GM18951 (cell line): Measurements from ENCODE around the gene APOA4.

ENCODE experiments used
- POLR2A ChIP-seq: IDR thresholded peaks from 4 replicates; pipeline ENCODE4 v1.6.1; 2011; ENCODE audit warnings: mild to moderate bottlenecking; ENCODE audit not compliant: insufficient read length, insufficient read depth; ENCODE audit errors: extremely low read depth
- in situ Hi-C: fragments of 300-500 bp; cut with MboI; formaldehyde crosslinking; loops from one replicate; pipeline ENCODE4 v1.12.0; 2022; ENCODE audit warnings: low sequenced_read_pairs, mixed read lengths, inconsistent platforms; ENCODE audit not compliant: unreplicated experiment

The APOA4 gene

DNA sequence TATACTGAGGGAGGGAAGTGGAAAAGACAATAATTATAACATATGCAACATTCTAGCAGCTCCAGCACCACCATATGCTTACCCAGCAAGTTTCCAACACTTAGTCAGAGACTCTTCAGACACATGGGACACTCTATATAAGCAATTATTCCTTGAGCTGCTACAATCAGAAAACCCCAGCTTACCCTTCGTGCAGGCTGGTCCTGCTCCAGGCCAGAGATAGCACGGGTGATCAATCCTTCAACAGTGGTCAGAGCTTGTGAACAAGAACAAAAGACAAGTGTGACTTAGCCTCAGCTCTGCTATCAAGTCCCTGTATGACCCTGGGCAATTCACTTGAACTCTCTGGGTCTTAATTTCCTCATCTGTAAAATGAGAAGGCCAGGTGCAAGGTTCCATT is 36.8 kb downstream of the APOA4 start:
- TF ChIP-seq POLR2A = no peak
- in situ Hi-C loops = no loop called here

DNA sequence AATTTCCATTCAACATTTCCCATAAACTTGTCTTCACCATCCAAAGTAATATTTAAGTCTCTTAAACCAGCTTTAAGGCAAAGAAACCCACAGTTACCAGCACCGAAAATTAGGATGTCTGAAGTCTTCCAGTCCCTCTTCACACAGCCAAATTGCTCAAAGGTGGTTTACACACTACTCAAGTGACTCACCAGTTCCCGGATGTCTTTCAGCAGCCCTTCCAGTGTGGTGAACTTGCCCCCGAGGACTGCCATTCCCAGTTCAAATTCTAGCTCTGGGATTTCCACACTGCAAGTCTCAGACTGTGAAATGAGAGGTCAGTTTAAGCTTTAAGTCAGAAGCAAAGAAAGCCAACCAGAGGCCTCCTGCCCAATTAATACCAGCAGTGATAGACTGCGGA is 40.4 kb downstream of the APOA4 start:
- no peak for TF ChIP-seq POLR2A
- in situ Hi-C loops = no loop called here

DNA sequence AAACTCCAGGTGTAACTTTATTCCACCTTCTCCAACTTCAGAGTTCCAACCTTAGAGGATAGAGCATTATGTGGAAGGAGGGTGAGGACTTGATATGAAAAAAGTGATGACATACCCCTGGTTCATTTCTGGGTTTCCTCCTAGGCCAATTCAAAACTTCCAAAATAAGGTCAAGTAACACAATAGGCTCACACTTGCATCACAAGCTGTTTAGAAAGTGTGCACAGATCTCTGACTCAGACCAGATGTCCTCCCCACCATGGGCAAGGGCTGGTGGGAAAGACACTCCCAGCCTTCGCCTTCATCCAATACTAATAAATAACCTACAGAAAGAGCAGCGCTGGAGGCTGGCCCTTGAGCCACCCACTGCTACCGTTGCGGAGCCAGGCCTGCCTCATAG is 44.5 kb downstream of the APOA4 start:
- in situ Hi-C loops = no loop called here
- no peak for TF ChIP-seq POLR2A

DNA sequence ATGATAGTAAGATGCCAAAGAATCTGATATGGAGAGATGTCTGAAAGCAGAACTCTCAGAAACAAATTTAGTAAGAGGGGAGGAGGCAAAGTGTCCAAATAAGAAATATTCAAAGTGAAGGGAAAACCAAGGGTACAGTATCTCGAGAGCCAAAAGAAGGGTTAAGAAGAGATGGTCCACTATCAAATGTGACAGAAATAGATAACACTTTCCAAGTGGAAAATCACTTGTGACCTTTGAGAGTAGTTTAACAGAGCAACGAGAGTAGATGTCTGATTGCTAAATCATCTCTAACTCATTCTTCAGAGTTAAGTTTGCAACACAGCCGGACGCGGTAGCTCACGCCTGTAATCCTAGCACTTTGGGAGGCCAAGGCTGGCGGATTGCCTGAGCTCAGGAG is 46.0 kb downstream of the APOA4 start:
- in situ Hi-C loops = no loop called here

DNA sequence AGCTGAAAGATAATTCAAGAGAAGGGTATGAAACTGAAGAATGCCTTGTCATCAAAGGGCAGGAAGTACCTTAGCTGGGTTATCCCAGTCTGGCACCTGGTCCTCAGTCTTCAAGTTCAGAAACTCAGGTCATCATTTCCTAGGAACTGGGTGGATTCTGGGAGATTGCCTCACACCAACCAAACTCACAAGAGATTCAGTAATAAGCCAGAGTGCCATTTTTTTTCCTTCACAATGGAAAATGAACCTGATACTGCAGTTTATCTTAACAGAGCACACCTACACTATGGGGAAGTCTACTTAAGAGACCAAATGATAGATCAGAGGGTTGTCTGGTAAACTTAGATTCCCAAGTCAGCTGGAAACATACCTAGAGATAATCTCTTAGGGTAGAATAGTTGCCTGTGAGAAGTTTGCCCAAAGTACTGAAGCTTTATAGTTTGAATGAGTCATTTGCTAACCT is 46.6 kb downstream of the APOA4 start:
- no peak for TF ChIP-seq POLR2A
- in situ Hi-C loops = no loop called here

More for the DNA sequence above, 46.0 kb downstream of the APOA4 start:
- TF ChIP-seq POLR2A = no peak

DNA sequence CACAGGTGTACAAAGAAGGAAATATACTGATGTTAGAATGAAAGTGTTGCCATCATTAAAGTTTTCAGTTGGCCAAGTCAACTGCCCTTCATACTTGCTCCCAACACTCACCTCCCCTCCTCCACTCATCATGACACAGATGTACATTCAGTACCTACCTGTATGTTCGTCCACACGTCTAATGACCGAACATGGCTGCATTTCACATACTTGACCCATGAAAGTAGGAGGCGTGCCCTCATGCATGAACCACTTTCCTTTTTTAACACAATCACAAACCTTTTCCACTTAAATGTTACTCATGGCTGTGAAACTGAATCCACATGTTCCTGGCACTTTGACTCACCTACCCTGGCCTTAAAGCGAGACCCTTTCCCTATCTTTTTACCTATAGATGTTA is 47.1 kb downstream of the APOA4 start:
- no peak for TF ChIP-seq POLR2A
- in situ Hi-C loops = no loop called here

DNA sequence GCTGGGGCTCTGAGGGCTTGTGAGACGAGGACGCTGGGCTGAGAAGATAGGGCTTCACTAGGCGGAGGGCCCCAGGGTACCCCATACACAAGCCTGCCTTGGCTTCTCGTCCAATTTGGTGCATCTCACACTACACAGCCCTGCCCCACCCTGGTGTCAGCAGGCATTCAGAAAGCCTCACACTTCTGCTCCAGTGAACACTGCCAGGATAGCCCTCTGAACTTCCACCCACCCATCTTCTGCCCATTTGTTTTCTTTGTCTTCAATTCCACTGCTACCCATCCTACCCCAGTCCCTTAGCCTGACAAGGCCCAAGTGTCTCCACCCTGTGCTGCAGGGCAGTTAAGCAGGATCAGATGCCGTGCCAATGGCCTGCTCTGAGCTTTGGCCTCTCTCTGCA is 48.4 kb downstream of the APOA4 start:
- in situ Hi-C loops = no loop called here
- TF ChIP-seq POLR2A = no peak

DNA sequence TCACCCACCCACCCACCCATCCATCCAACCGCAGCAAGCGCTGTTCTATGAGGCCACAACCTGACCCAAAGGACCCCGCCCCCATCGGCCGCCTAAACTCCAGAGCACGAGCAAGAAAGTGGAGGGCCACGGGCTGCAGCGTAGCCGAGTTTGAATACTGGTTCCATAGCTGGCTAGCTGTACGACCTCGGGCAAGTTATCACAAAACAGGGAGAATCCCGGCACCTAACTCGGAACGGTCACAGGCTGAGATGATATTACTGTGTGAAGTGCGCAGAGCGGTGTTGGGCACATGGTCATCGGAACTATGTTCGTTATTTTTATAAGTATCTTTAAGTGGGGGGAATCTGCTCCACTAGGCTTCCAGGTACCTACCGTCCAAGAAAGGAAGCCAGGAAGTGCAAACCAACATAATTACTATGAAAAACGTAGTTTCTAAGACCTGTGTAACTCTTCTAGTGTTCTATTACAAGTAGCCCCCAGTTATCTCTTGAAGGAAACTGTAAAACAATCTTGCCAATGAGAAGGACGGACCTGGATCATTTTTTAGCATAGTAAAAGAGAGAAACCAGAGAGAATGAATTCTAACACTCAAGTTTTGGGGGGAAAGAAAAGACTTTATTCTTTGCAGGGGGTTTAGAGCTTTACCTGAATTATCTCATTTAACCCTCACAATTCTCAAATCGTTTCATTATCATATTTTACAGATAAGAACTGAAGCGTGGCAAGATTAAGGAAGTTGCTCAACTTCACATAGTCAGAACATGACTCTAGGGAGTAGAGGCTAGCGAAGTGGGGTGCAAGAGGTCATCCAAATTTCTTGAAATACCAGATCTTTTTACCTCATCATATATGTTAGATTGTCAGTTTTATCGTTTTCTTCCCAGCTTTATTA is 49.7 kb downstream of the APOA4 start:
- in situ Hi-C loops = no loop called here
- no peak for TF ChIP-seq POLR2A

DNA sequence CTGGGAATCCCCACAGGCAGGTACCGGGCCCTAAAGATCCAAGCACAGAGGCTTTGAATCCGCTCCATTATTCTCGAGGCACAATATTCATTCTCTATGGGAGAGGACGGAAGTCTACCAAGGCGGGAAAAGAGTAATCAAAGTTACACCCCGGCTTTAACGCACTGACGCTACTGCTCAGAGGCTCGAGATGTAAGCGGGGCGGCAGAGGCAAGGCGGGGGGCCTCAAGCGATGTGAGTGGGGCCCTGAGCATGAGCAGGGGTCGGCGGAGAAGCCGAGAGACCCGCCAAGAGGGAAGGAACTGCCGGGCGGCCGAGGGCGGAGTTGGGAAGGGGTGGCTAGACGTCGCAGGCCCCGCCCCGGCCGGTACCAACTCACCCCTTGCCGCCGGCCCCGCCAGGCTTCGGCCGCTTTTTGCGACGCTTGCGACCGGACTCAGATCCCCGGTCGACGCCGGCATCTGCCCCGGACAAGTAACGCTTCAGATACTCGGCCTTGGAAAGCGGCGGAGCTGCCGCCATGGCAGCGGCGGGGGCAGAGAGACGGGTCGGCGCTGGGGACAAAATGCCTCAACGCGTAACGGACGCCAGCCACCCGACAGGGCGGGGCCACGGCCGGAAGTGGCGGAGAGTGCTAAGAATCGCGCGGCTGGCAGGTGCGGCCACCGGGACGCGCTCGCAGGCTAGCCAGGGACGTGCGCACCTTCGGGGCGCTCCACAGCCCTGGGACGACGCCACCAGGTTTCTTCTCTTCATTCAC is 50.5 kb downstream of the APOA4 start, which contains the start of gene BUD13:
Gene BUD13 (minus strand): TSS at position 545 of the 760 bp plus-strand sequence. CDS start 23 bp downstream, at position 522.
- in situ Hi-C loops = no loop called here
- TF ChIP-seq POLR2A = peak; percentile 89

DNA sequence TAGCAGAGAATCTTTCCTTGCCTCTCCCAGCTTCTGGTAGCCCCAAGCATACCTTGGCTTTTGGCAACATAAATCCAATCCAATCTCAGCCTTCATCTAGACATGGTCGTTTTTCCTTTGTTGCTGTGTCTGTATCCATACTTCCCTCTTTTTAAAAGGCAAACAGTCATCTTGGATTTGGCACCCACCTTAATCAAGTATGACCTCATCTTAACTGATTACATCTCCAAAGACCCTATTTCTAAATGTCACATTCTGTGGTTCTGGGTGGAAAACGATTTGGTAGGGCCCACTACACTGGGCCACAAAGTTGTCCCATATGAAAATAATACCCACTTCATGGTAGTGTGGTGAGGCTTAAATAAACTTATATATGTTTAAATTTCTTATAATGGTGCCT is 51.2 kb downstream of the APOA4 start:
- in situ Hi-C loops = no loop called here

More for the DNA sequence above, 51.2 kb downstream of the APOA4 start:
- no peak for TF ChIP-seq POLR2A
